ENCODE results near the gene POP4. TPM values are rescaled to one million over a fixed set of nuclear protein-coding genes. Genes with fewer than 3 reads are reported as not detected.

POP4 gene
- total and polyA plus RNA-seq, 2 donors (not counting 3 experiments of a cell fraction or from before 2014, with no cell fraction given): 56.2 to 64.4 TPM

GRCh38 chr19:29618434-29618833, 12.4 kb downstream of the POP4 start:
- Histone ChIP-seq H3K79me2 (ENCODE audit: control insufficient read depth, insufficient read depth, low read length) (no peaks in the 10 kb centered on the region), H3K4me1 (ENCODE audit: control insufficient read depth, extremely low read depth, insufficient read depth, low read length) (no peaks in the 10 kb centered on the region), H3K27ac (ENCODE audit: insufficient read depth, low read depth, low read length) (no peak overlapping the region), H3K9me1 (replicated peaks; ENCODE audit: control insufficient read depth, extremely low read depth, insufficient read depth, low read length) (no peaks in the 10 kb centered on the region), H4K20me1 (replicated peaks; ENCODE audit: control insufficient read depth, extremely low read depth, insufficient read depth, low read length) (no peaks in the 10 kb centered on the region), H3K9ac (replicated peaks; ENCODE audit: extremely low read depth, insufficient read depth, low read length) (no peak overlapping the region), H3K4me3 (replicated peaks in 1 of 3; ENCODE audit: insufficient read depth in 1 of 3, low read depth in 1 of 3, low read length in 3 of 3) (no peak overlapping the region), H2AFZ (ENCODE audit: low read depth, low read length) (no peak overlapping the region), H3K27me3 (ENCODE audit: control insufficient read depth in 2 of 2, insufficient read depth in 2 of 2, low read length in 2 of 2) (no peaks in the 10 kb centered on the region), H3K36me3 (ENCODE audit: control insufficient read depth in 2 of 2, extremely low read depth in 1 of 2, insufficient read depth in 2 of 2, low read length in 2 of 2) (peaks cover 0 to 8% of the 10 kb centered on the region in 2 experiments), H3K4me2 (ENCODE audit: insufficient read depth, low read length) (no peak overlapping the region), H3K9me3 (replicated peaks; ENCODE audit: control insufficient read depth, insufficient read depth, low read length) (no peaks in the 10 kb centered on the region)
- intact Hi-C loops (cut with micrococcal nuclease): no loop called here
- CTCF ChIA-PET: interaction anchor here (1.1 to 4.2 kb wide), 3 partner anchors 8 to 98 kb away, joined by 4 to 12 read pairs (median 9); partner anchors contain the start of gene POP4
- FAIRE-seq (no peak), DNase-seq (ENCODE audit: low read depth, low spot score) (no peak)
- BruUV-seq (replicated peaks): no TSS peak
- dilution Hi-C loops (cut with MboI; ENCODE audit: extremely low pct_ligation_motif_present, low sequenced_read_pairs): no loop called here
- POLR2A ChIA-PET: no interaction called here
- TF ChIP-seq FOS (IDR thresholded peaks at IDR 0.05; ENCODE audit: borderline replicate concordance, insufficient read depth, low read length): no peak
- TF ChIP-seq EZH2 (IDR thresholded peaks at IDR 0.05; ENCODE audit: borderline replicate concordance, low read depth, low read length, severe bottlenecking): no peak
- TF ChIP-seq POLR2AphosphoS5 (IDR thresholded peaks at IDR 0.05; ENCODE audit: insufficient read depth, low read depth, low read length): no peak
- no peak for TF ChIP-seq JUN (IDR thresholded peaks at IDR 0.05; ENCODE audit: borderline replicate concordance, insufficient read depth, insufficient read length, low read depth)
- TF ChIP-seq MYC (IDR thresholded peaks at IDR 0.05; ENCODE audit: low read depth, low read length): no peak
- no peak for TF ChIP-seq CTCF (IDR thresholded peaks at IDR 0.05; ENCODE audit: extremely low read depth in 1 of 2, insufficient read depth in 1 of 2, low read depth in 1 of 2, low read length in 2 of 2)
- no peak for TF ChIP-seq POLR2A (IDR thresholded peaks at IDR 0.05; ENCODE audit: low read depth, low read length)
- no peak for TF ChIP-seq MAX (IDR thresholded peaks at IDR 0.05; ENCODE audit: insufficient read depth, insufficient read length)
- no peak for TF ChIP-seq GATA2 (IDR thresholded peaks at IDR 0.05; ENCODE audit: insufficient read depth, insufficient read length, low read depth, low read length)
